Neuron (in vitro differentiated cells): ENCODE data around the gene CNTN5.

Experiments used
- H2AFZ ChIP-seq: one replicate; pipeline ENCODE4 v1.6.1; 2013; ENCODE audit warnings: low read depth, mild to moderate bottlenecking, inconsistent platforms, low read length, moderate library complexity
- H3K27me3 ChIP-seq: one replicate; pipeline ENCODE4 v1.6.1; 2013; ENCODE audit warnings: low read length; ENCODE audit not compliant: insufficient read depth
- H3K36me3 ChIP-seq: one replicate; pipeline ENCODE4 v1.6.1; 2013; ENCODE audit warnings: low read length; ENCODE audit not compliant: insufficient read depth
- H3K4me1 ChIP-seq: one replicate; pipeline ENCODE4 v1.6.1; 2013; ENCODE audit warnings: low read length; ENCODE audit not compliant: insufficient read depth
- H3K4me3 ChIP-seq: 2 replicates; pipeline ENCODE4 v1.5.1; 2013; ENCODE audit warnings: mild to moderate bottlenecking, low read length, moderate library complexity
- H3K9me3 ChIP-seq: one replicate; pipeline ENCODE4 v1.6.1; 2013; ENCODE audit warnings: low read length

The CNTN5 gene

GRCh38 chr11:99320769-99321290, 300.1 kb downstream of the CNTN5 start:
- Histone ChIP-seq H2AFZ (no peak overlapping the region), H3K36me3 (no peaks in the 10 kb centered on the region), H3K27me3 (no peaks in the 10 kb centered on the region), H3K9me3 (no peaks in the 10 kb centered on the region), H3K4me3 (no peak overlapping the region), H3K4me1 (no peaks in the 10 kb centered on the region)

- Histone ChIP-seq H3K4me3 (no peak overlapping the region), H3K36me3 (no peaks in the 10 kb centered on the region), H3K9me3 (no peaks in the 10 kb centered on the region), H2AFZ (no peak overlapping the region), H3K27me3 (no peaks in the 10 kb centered on the region), H3K4me1 (no peaks in the 10 kb centered on the region)
Observed at GRCh38 chr11:99325847-99326246, 305.1 kb downstream of the CNTN5 start.

GRCh38 chr11:99327066-99327465, 306.3 kb downstream of the CNTN5 start:
- H3K9me3 ChIP-seq = no peaks in the 10 kb centered on the region
- peaks cover 8% of the 10 kb centered on the region for H3K4me1 ChIP-seq
- no peak overlapping the region for H2AFZ ChIP-seq
- H3K36me3 ChIP-seq = no peaks in the 10 kb centered on the region
- H3K27me3 ChIP-seq = no peaks in the 10 kb centered on the region
- H3K4me3 ChIP-seq = no peak overlapping the region

- no peaks in the 10 kb centered on the region for H3K36me3 ChIP-seq
- H3K27me3 ChIP-seq = no peaks in the 10 kb centered on the region
- no peak overlapping the region for H3K4me3 ChIP-seq
- H2AFZ ChIP-seq = no peak overlapping the region
- peaks cover 11% of the 10 kb centered on the region for H3K4me1 ChIP-seq
- H3K9me3 ChIP-seq = no peaks in the 10 kb centered on the region
Observed at GRCh38 chr11:99327527-99327926, 306.8 kb downstream of the CNTN5 start.

- Histone ChIP-seq H3K36me3 (no peaks in the 10 kb centered on the region), H3K9me3 (no peaks in the 10 kb centered on the region), H2AFZ (no peak overlapping the region)
Observed at GRCh38 chr11:99333621-99334020, 312.9 kb downstream of the CNTN5 start.

GRCh38 chr11:99343117-99343516, 322.4 kb downstream of the CNTN5 start:
- Histone ChIP-seq H3K9me3 (no peaks in the 10 kb centered on the region), H2AFZ (no peak overlapping the region), H3K4me1 (no peaks in the 10 kb centered on the region), H3K4me3 (no peak overlapping the region), H3K27me3 (no peaks in the 10 kb centered on the region), H3K36me3 (no peaks in the 10 kb centered on the region)

More at GRCh38 chr11:99333621-99334020, 312.9 kb downstream of the CNTN5 start:
- Histone ChIP-seq H3K4me3 (no peak overlapping the region), H3K4me1 (peaks cover 18% of the 10 kb centered on the region), H3K27me3 (no peaks in the 10 kb centered on the region)

GRCh38 chr11:99349151-99349673, 328.5 kb downstream of the CNTN5 start:
- Histone ChIP-seq H3K4me1 (peaks cover 3% of the 10 kb centered on the region), H3K27me3 (no peaks in the 10 kb centered on the region), H2AFZ (no peak overlapping the region), H3K9me3 (no peaks in the 10 kb centered on the region), H3K4me3 (no peak overlapping the region), H3K36me3 (no peaks in the 10 kb centered on the region)

GRCh38 chr11:99351624-99352023, 330.9 kb downstream of the CNTN5 start:
- H2AFZ ChIP-seq = no peak overlapping the region
- no peaks in the 10 kb centered on the region for H3K27me3 ChIP-seq
- H3K36me3 ChIP-seq = no peaks in the 10 kb centered on the region
- no peak overlapping the region for H3K4me3 ChIP-seq
- no peaks in the 10 kb centered on the region for H3K9me3 ChIP-seq
- peaks cover 3% of the 10 kb centered on the region for H3K4me1 ChIP-seq

GRCh38 chr11:99352642-99353041, 331.9 kb downstream of the CNTN5 start:
- H3K4me1 ChIP-seq = peaks cover 3% of the 10 kb centered on the region
- H3K36me3 ChIP-seq = no peaks in the 10 kb centered on the region
- H2AFZ ChIP-seq = no peak overlapping the region
- H3K9me3 ChIP-seq = no peaks in the 10 kb centered on the region
- no peak overlapping the region for H3K4me3 ChIP-seq
- H3K27me3 ChIP-seq = no peaks in the 10 kb centered on the region

GRCh38 chr11:99366546-99366945, 345.8 kb downstream of the CNTN5 start:
- no peak overlapping the region for H2AFZ ChIP-seq

GRCh38 chr11:99368583-99368982, 347.8 kb downstream of the CNTN5 start:
- H3K4me1 ChIP-seq = peaks cover 26% of the 10 kb centered on the region
- H2AFZ ChIP-seq = no peak overlapping the region
- no peaks in the 10 kb centered on the region for H3K27me3 ChIP-seq
- no peak overlapping the region for H3K4me3 ChIP-seq
- no peaks in the 10 kb centered on the region for H3K36me3 ChIP-seq
- H3K9me3 ChIP-seq = no peaks in the 10 kb centered on the region

More at GRCh38 chr11:99366546-99366945, 345.8 kb downstream of the CNTN5 start:
- no peaks in the 10 kb centered on the region for H3K36me3 ChIP-seq
- no peaks in the 10 kb centered on the region for H3K27me3 ChIP-seq
- no peak overlapping the region for H3K4me3 ChIP-seq
- no peaks in the 10 kb centered on the region for H3K9me3 ChIP-seq
- H3K4me1 ChIP-seq = peaks cover 26% of the 10 kb centered on the region

GRCh38 chr11:99370549-99371216, 349.9 kb downstream of the CNTN5 start:
- H3K27me3 ChIP-seq = no peaks in the 10 kb centered on the region
- no peak overlapping the region for H3K4me3 ChIP-seq
- H3K9me3 ChIP-seq = no peaks in the 10 kb centered on the region
- H2AFZ ChIP-seq = no peak overlapping the region
- no peaks in the 10 kb centered on the region for H3K36me3 ChIP-seq
- H3K4me1 ChIP-seq = peaks cover 25% of the 10 kb centered on the region

GRCh38 chr11:99371257-99371656, 350.5 kb downstream of the CNTN5 start:
- no peak overlapping the region for H2AFZ ChIP-seq
- H3K27me3 ChIP-seq = no peaks in the 10 kb centered on the region
- H3K4me1 ChIP-seq = peaks cover 20% of the 10 kb centered on the region
- H3K9me3 ChIP-seq = no peaks in the 10 kb centered on the region
- H3K4me3 ChIP-seq = no peak overlapping the region
- no peaks in the 10 kb centered on the region for H3K36me3 ChIP-seq
